ENCODE data around the gene CCDC88C.

The CCDC88C gene

DNA sequence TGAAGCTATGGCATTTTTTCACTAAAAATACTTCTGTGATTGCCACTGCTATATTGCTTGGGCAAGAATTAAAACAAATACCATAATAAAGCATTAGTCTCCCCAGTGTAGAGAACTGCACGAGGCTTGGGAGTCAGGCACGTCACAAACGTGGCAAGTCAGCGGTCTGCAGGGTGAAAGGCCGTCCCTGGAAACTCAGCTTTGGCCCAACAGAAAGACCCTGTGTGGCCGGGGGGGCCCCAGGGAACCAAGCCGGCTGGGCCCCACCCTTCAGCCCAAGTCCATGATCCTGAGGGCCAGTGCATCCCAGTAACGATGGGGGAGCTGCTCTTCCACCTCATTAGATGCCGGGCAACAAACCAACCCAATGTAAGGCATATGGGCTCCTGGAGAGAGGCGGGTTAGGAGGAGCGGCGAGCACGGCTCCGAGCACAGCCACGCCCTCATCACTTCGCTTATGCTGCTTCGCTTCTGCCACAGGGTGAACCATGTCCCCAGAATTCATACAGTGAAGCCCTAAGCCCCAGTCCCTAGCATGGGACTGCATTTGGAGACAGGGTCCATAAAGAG, 122.3 kb downstream of the CCDC88C start:
- TF ChIP-seq CTCF (IDR thresholded peaks at IDR 0.05; ENCODE audit: low read depth, low read length, missing control alignments), result no peak
- no peak for DNase-seq (ENCODE audit: low read depth)
- H3K4me3 ChIP-seq (ENCODE audit: low read depth, low read length), result no peak overlapping the region

GRCh38 chr14:91294153-91294552, 123.5 kb downstream of the CCDC88C start:
- DNase-seq (ENCODE audit: low read depth), result no peak
- TF ChIP-seq CTCF (IDR thresholded peaks at IDR 0.05; ENCODE audit: low read depth, low read length, missing control alignments), result no peak
- H3K4me3 ChIP-seq (ENCODE audit: low read depth, low read length), result no peak overlapping the region

DNA sequence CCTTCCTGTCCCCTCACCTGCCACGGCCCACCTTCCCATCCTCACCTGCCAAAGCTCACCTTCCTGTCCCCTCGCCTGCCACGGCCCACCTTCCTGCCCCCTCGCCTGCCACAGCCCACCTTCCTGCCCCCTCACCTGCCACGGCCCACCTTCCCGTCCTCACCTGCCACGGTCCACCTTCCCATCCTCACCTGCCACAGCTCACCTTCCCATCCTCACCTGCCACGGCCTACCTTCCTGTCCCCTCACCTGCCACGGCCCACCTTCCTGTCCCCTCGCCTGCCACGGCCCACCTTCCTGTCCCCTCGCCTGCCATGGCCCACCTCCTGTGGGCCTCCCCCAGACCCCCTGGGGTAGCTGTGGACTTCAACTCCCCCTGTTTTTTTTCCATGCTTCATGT, 124.3 kb downstream of the CCDC88C start:
- H3K4me3 ChIP-seq (ENCODE audit: low read depth, low read length), result no peak overlapping the region
- no peak for TF ChIP-seq CTCF (IDR thresholded peaks at IDR 0.05; ENCODE audit: low read depth, low read length, missing control alignments)
- DNase-seq (ENCODE audit: low read depth), result no peak

- no peak for DNase-seq (ENCODE audit: low read depth)
- TF ChIP-seq CTCF (IDR thresholded peaks at IDR 0.05; ENCODE audit: low read depth, low read length, missing control alignments), result no peak
- H3K4me3 ChIP-seq (ENCODE audit: low read depth, low read length), result no peak overlapping the region
Measured at GRCh38 chr14:91292491-91292890, 125.1 kb downstream of the CCDC88C start.

DNA sequence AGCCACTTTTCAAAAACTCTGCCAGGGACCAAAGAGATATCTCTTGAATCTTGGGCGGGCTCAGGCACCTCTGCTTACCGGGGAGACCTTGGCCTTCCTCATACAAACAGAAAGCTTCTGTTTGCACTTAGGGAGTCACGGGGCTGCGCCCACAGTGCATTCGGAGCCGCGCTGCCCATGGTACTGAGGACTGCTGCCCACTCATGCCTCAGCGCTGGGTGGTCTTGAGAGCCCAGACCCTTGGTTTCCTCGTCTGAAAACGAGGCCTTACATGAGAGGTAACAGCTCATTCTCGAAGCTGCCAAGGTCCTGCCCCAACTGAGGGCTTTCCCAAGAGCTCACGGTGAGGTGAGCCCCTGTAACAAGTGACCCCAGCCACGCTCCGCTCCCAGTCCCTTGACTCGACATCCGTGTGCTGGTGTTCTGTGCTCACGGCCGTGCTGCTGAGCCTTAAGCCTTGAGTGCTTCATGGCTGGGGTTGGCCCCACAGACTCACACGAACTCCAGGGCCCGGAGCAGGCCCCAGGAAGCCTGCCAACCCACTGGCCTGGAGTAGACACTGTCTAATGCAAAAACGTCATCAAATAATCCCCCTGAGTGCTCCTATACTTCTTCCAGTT, 125.7 kb downstream of the CCDC88C start:
- no peak for TF ChIP-seq CTCF (IDR thresholded peaks at IDR 0.05; ENCODE audit: low read depth, low read length, missing control alignments)
- DNase-seq (ENCODE audit: low read depth), result no peak

GRCh38 chr14:91290986-91291385, 126.6 kb downstream of the CCDC88C start:
- DNase-seq (ENCODE audit: low read depth), result no peak
- no peak overlapping the region for H3K4me3 ChIP-seq (ENCODE audit: low read depth, low read length)
- no peak for TF ChIP-seq CTCF (IDR thresholded peaks at IDR 0.05; ENCODE audit: low read depth, low read length, missing control alignments)

More for the DNA sequence above, 125.7 kb downstream of the CCDC88C start:
- H3K4me3 ChIP-seq (ENCODE audit: low read depth, low read length), result no peak overlapping the region

- no peak for TF ChIP-seq CTCF (IDR thresholded peaks at IDR 0.05; ENCODE audit: low read depth, low read length, missing control alignments)
- no peak for DNase-seq (ENCODE audit: low read depth)
- H3K4me3 ChIP-seq (ENCODE audit: low read depth, low read length), result no peak overlapping the region
Measured at GRCh38 chr14:91289464-91289863, 128.2 kb downstream of the CCDC88C start.
